ENCODE results near the gene FXYD3.

DNA sequence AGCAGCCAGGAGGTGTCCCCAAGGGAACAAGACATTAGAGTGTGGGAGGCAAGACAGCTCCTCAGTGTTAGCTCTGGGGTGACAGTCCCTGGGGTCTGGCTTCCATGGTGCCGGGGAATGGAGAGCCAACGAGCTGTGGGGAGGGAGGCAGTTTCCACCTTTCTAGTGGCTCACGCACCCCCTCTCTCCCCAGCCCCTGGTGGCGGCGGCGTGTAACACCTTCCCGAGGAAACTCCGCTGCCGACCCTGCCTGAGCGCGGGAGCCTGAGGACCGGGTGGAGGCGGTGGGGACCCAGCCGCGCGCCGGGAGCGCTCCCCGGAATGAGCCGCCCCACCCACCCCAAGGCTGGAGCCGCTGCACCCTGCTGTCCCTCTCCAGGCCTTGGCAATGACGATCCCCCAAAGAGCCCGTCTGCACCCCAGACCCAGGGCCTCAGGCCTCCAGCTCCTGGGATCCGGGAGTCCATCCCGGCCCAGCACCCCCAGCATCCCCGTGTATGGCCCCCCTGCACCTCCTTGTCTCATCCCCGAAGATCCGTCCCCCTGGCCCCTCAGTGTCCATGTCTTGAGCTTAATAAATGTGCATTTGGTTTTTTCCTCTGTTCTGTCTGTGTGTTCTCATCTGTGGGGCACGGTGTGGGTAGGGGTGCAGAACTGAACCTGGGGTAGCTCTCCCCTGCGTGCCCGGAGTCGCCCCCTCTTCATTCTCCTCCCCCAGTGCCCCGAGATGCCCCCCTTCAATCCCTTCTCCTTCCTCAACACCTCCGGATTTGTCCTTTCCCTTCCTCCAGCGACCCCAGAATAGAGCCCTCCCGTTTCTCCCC, 38.3 kb downstream of the FXYD3 start:
- TF ChIP-seq, protein P1, sequence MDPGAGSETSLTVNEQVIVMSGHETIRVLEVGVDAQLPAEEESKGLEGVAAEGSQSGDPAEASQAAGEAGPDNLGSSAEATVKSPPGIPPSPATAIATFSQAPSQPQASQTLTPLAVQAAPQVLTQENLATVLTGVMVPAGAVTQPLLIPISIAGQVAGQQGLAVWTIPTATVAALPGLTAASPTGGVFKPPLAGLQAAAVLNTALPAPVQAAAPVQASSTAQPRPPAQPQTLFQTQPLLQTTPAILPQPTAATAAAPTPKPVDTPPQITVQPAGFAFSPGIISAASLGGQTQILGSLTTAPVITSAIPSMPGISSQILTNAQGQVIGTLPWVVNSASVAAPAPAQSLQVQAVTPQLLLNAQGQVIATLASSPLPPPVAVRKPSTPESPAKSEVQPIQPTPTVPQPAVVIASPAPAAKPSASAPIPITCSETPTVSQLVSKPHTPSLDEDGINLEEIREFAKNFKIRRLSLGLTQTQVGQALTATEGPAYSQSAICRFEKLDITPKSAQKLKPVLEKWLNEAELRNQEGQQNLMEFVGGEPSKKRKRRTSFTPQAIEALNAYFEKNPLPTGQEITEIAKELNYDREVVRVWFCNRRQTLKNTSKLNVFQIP (CRISPR knock-in tag; IDR thresholded peaks at IDR 0.05; ENCODE audit: borderline replicate concordance, low read depth) = no peak
- TF ChIP-seq ISL1 (CRISPR knock-in tag; IDR thresholded peaks at IDR 0.05) (no peak), CSDC2 (CRISPR knock-in tag; IDR thresholded peaks at IDR 0.05) (no peak), ZNF8 (CRISPR knock-in tag; IDR thresholded peaks at IDR 0.05) (no peak), RARB (CRISPR knock-in tag; IDR thresholded peaks at IDR 0.05) (no peak), ARNTL (CRISPR knock-in tag; IDR thresholded peaks at IDR 0.05; ENCODE audit: borderline replicate concordance, low read depth) (no peak), OSR1 (CRISPR knock-in tag; IDR thresholded peaks at IDR 0.05) (no peak), ZFP3 (CRISPR knock-in tag; IDR thresholded peaks at IDR 0.05) (no peak), SNAI2 (CRISPR knock-in tag; IDR thresholded peaks at IDR 0.05) (no peak), ZNF70 (CRISPR knock-in tag; IDR thresholded peaks at IDR 0.05) (no peak), TCF4 (CRISPR knock-in tag; IDR thresholded peaks at IDR 0.05; ENCODE audit: borderline replicate concordance) (no peak)
- TF ChIP-seq, protein P2, sequence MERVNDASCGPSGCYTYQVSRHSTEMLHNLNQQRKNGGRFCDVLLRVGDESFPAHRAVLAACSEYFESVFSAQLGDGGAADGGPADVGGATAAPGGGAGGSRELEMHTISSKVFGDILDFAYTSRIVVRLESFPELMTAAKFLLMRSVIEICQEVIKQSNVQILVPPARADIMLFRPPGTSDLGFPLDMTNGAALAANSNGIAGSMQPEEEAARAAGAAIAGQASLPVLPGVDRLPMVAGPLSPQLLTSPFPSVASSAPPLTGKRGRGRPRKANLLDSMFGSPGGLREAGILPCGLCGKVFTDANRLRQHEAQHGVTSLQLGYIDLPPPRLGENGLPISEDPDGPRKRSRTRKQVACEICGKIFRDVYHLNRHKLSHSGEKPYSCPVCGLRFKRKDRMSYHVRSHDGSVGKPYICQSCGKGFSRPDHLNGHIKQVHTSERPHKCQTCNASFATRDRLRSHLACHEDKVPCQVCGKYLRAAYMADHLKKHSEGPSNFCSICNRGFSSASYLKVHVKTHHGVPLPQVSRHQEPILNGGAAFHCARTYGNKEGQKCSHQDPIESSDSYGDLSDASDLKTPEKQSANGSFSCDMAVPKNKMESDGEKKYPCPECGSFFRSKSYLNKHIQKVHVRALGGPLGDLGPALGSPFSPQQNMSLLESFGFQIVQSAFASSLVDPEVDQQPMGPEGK (CRISPR knock-in tag; IDR thresholded peaks at IDR 0.05; ENCODE audit: borderline replicate concordance) = no peak
- TF ChIP-seq, protein P3, sequence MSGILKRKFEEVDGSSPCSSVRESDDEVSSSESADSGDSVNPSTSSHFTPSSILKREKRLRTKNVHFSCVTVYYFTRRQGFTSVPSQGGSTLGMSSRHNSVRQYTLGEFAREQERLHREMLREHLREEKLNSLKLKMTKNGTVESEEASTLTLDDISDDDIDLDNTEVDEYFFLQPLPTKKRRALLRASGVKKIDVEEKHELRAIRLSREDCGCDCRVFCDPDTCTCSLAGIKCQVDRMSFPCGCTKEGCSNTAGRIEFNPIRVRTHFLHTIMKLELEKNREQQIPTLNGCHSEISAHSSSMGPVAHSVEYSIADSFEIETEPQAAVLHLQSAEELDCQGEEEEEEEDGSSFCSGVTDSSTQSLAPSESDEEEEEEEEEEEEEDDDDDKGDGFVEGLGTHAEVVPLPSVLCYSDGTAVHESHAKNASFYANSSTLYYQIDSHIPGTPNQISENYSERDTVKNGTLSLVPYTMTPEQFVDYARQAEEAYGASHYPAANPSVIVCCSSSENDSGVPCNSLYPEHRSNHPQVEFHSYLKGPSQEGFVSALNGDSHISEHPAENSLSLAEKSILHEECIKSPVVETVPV (CRISPR knock-in tag; IDR thresholded peaks at IDR 0.05) = no peak

Measured in SK-N-SH treated with all-trans-retinoic acid at 6 μM for 48 hours (cell line).